CD4-positive, alpha-beta T cell treated with Interleukin-17A for 4 hours (primary cell): ENCODE results near the gene CPAMD8.
"Not testable (repeated sequence)": the region's sequence is repeated elsewhere in the genome, so short reads cannot be mapped to it uniquely, and the experiment has no call there.

ENCODE experiments used
- DNase-seq: peaks from one replicate; pipeline ENCODE4 v3.0.0-alpha.2; 2020; ENCODE audit warnings: mixed read lengths

CPAMD8 gene

GRCh38 chr19:16996838-16997490 lies 29.6 kb downstream of the CPAMD8 start:
- DNase-seq, result not testable (repeated sequence)

DNA sequence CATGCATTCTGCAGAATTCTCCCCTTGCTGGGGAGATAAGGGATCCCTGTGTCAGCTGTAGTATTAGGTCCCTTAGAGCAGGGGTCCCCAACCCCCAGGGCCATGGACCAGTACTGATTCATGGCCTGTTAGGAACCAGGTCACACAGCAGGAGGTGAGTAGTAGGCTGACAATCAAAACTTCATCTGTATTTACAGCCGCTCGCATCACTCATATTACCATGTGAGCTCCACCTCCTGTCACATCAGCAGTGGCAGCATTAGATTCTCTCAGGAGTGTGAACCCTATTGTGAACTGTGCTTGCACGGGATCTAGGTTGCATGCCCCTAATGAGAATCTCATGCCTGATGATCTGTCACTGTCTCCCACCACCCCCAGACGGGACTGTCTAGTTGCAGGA lies 37.9 kb downstream of the CPAMD8 start:
- no peak for DNase-seq

DNA sequence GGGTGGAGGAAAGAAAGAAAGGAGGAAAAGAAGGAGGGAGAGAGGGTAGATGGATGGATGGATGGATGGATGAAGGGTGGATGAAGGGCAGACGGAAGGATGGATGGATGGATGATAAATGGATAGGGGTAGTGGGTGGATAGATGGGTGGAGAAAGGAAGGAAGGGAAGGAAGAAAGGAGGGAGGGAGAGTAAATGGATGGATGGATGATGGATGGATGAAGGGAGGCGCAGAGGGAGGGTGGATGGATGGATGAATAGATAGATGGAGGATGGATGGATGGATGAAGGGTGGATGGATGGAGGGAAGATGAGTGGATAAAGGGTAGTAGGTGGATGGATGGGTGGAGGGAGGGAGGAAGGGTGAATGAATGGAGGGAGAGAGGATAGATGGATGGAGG lies 41.2 kb downstream of the CPAMD8 start:
- no peak for DNase-seq

- DNase-seq, result not testable (repeated sequence)
Measured at GRCh38 chr19:16982586-16982985, 44.0 kb downstream of the CPAMD8 start.

DNA sequence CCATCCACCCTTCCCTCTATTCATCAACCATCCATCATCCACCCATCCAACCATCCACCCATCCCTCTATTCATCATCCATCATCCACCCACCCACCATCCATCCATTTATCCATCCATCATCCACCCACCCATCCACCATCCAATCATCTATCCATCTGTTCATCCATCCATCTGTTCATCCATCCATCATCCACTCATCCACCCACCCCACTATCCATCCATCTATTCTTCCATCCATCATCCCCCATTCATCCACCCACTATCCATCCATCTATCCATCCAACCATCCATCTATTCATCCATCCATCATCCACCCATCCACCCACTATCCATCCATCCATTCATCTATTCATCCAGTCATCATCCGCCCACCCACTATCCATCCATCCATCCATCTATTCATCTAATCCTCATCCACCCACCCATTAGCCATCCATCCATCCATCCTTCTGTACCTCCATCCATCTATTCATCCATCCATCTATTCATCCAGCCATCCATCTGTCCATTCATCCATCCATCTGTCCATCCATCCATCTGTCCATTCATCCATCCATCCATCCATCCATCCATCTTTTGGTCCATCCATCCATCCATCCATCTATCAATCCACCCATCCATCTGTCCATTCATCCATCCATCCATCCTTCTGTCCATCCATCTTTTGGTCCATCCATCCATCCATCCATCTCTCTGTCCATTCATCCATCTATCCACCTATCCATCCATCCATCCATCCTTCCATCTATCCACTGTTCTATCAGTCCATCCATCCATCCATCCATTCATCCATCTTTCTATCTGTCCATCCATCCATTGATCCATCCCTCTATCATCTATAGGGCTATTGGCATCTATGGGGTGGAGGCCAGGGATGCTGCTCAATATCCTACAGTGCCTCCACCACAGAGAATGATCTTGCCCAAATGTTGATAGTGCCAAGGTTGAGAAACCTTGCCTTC lies 47.5 kb downstream of the CPAMD8 start:
- no peak for DNase-seq

GRCh38 chr19:16978156-16978555 lies 48.5 kb downstream of the CPAMD8 start:
- DNase-seq, result no peak

DNA sequence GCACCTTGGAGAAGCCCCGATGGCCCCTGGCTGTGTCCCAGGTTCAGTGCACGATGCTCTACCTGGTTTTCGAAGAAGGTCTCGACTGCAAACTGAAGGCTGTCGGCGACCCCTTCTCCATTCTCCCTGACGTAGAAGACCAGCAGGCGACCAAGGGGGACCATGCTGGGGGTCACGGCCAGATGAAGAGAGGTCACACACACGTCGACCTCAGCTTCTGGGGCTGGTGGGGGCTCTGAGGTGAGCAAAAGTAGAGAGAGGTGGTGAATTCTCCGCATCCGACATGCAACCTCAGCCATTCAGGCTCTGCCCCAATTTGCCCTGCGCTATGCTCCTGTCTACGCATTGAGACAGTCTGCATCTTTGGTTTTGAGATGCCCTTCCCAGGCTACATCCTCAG lies 49.3 kb downstream of the CPAMD8 start:
- no peak for DNase-seq

- no peak for DNase-seq
Measured at GRCh38 chr19:16976446-16976845, 50.2 kb downstream of the CPAMD8 start.

- no peak for DNase-seq
Measured at GRCh38 chr19:16970821-16971220, 55.8 kb downstream of the CPAMD8 start.

DNA sequence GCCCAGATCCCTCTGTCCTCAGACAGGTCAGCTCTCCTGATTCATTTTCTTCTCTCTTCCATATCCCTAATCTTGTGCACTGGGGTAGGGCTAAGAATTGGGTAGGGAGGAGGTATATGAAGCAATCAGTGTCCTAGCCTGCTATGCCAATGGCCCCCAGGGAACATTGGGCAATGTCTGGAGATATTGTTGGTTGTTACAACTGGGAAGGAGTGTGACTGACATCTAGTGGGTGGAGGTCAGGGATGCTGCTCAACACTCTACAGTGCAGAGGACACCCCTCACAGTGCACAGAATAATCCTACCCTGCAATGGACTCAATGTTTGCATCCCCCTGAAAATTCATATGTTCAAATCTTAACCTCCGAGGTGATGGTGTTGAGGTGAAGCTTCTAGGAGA lies 57.5 kb downstream of the CPAMD8 start:
- no peak for DNase-seq

DNA sequence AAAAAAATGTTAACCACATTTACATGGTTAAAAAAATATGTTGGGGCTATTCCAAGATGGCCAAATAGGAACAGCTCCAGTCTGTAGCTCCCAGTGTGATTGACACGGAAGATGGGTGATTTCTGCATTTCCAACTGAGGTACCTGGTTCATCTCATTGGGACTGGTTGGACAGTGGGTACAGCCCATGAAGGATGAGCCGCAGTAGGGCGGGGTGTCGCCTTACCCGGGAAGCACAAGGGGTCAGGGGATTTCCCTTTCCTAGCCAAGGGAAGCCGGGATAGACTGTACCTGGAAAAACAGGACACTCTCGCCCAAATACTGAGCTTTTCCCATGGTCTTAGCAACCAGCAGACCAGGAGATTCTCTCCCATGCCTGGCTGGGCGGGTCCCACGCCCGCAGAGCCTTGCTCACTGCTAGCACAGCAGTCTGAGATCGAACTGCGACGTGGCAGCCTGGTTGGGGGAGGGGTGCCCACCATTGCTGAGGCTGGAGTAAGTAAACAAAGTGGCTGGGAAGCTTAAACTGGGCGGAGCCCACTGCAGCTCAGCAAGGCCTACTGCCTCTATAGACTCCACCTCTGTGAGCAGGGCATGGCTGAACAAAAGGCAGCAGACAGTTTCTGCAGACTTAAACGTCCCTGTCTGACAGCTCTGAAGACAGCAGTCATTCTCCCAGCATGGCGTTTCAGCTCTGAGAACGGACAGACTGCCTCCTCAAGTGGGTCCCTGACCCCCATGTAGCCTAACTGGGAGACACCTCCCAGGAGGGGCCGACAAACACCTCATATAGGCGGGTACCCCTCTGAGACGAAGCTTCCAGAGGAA lies 65.4 kb downstream of the CPAMD8 start:
- not testable (repeated sequence) for DNase-seq

DNA sequence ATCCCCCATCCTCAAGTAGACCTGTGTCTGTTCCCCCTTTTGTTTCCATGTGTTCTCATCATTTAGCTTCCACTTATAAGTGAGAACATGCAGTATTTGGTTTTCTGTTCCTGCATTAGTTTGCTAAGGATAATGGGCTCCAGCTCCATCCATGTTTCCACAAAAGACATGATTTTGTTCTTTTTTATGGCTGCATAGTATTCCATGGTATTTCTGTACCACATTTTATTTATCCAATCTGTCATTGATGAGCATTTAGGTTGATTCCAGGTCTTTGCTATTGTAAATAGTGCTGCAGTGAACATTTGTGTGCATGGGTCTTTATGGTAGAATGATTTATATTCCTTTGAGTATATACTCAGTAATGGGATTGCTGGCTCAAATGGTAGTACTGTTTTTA lies 68.3 kb downstream of the CPAMD8 start:
- DNase-seq, result not testable (repeated sequence)

GRCh38 chr19:16957855-16958254 lies 68.8 kb downstream of the CPAMD8 start:
- no peak for DNase-seq

DNA sequence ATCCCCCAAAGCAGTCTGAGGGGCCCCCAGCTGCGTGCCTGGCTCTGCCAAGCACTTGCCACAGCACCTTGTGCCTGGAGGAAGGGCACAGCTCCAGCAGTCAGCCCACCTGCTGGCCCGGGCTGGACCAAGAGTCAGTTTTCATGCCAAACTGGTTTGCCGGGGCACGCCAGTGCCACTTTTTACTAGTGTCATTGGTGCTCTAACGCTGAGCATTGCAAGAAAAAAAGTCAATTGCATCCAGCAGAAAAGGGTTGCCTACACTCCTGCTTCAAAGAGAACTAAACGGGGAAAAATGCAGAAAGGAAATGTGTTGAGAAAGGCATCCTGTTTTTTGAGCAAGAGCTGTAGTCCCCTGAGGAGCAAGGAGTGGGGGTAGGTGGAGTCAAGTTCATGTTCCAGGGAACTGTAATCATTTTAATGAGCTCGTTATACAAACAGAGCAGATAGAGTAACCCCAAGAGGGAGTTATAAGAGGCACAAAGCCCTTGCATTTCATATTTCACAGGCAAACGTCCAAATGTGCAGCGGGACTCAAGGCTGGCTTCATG lies 69.4 kb downstream of the CPAMD8 start:
- DNase-seq, result no peak

DNA sequence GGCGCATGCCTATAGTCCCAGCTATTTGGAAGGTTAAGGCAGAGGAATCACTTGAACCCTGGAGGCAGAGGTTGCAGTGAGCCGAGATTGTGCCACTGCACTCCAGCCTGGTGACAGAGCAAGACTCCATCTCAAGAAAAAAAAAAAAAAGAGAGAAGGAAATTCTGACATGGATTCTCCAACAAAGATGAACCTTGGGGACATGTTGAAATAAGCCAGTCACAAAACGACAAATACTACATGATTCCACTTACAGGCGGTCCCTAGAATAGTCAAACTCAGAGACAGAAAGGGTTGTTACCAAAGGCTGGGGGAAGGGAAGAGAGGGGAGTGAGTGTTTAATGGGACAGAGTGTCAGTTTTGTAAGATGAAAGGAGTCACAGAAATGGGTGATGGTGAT lies 71.4 kb downstream of the CPAMD8 start:
- DNase-seq, result no peak

- DNase-seq, result no peak
Measured at GRCh38 chr19:16952046-16952445, 74.6 kb downstream of the CPAMD8 start.

DNA sequence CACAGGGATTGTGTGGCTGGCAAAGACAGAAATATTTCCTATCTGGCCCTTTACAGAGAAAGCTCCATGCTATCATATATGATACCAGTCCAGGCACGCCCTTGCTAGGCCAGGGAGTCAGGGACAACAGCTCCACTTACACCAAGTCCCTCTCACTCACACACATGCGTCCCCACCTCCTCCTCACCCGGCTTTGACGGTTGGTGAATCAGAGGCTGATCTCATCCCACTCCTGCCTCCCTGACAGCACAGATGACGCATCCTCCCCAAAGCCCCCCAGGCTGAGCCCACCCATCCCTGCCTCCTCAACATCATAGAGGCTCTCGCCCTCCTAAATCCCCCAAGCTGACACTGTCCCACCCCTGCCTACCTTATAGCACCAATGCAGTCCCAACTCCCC lies 75.1 kb downstream of the CPAMD8 start:
- no peak for DNase-seq

- DNase-seq, result no peak
Measured at GRCh38 chr19:16949496-16950023, 77.0 kb downstream of the CPAMD8 start.

- no peak for DNase-seq
Measured at GRCh38 chr19:16946951-16947940, 79.4 kb downstream of the CPAMD8 start.

GRCh38 chr19:16945762-16946465 lies 80.7 kb downstream of the CPAMD8 start:
- no peak for DNase-seq

GRCh38 chr19:16945364-16945714 lies 81.3 kb downstream of the CPAMD8 start:
- DNase-seq, result no peak
